H1 (cell line): ENCODE data around the gene NBPF15. TPM values are rescaled to one million over a fixed set of nuclear protein-coding genes. Genes with fewer than 3 reads are reported as not detected.
"Not testable (repeated sequence)": the region's sequence is repeated elsewhere in the genome, so short reads cannot be mapped to it uniquely, and the experiment has no call there.

Experiments
- CTCF ChIA-PET: fragments of 300-600 bp; sonication (Branson Sonifier 250); formaldehyde crosslinking; loops from one replicate; lab custom pipeline; 2021; ENCODE audit not compliant: partially characterized antibody; lab: Charles Lee
- POLR2A ChIA-PET: fragments of 300-600 bp; sonication (Branson Sonifier 250); formaldehyde crosslinking; loops from one replicate; lab custom pipeline; 2021; ENCODE audit warnings: inconsistent platforms; ENCODE audit not compliant: partially characterized antibody; lab: Charles Lee
- DNase-seq, 2 experiments: peaks; one replicate each; pipeline versions ENCODE4 v3.0.0 to v3.0.0-alpha.2; 2010 to 2022; ENCODE audit warnings: low spot score in 2 of 2, low read depth in 1 of 2, mixed read lengths in 1 of 2
- FAIRE-seq: peaks from 2 replicates; lab custom pipeline; 2011; peaks lifted over from hg19 to GRCh38; lab: Jason Lieb, UNC
- H2AFZ ChIP-seq: 2 replicates; pipeline ENCODE4 v1.8.1; 2012; ENCODE audit warnings: low read length, inconsistent platforms
- H2AK5ac ChIP-seq: 2 replicates; pipeline ENCODE4 v1.6.1; 2013; ENCODE audit warnings: low read depth, low read length
- H2BK120ac ChIP-seq: replicated peaks from 2 replicates; pipeline ENCODE3; 2013; ENCODE audit warnings: low read depth, low read length, inconsistent platforms
- H2BK12ac ChIP-seq: 2 replicates; pipeline ENCODE4 v1.6.1; 2013; ENCODE audit warnings: low read depth, low read length
- H2BK15ac ChIP-seq: 2 replicates; pipeline ENCODE4 v1.6.1; 2013; ENCODE audit warnings: low read length
- H2BK20ac ChIP-seq: 2 replicates; pipeline ENCODE4 v1.6.1; 2013; ENCODE audit warnings: low read length
- H2BK5ac ChIP-seq: 2 replicates; pipeline ENCODE4 v1.6.1; 2013; ENCODE audit warnings: low read depth, low read length
- H3K14ac ChIP-seq: 2 replicates; pipeline ENCODE4 v1.6.1; 2013; ENCODE audit warnings: inconsistent platforms; ENCODE audit not compliant: insufficient read length
- H3K18ac ChIP-seq: 2 replicates; pipeline ENCODE4 v1.6.1; 2013; ENCODE audit warnings: low read length; ENCODE audit errors: extremely low read depth
- H3K23ac ChIP-seq: 2 replicates; pipeline ENCODE4 v1.6.1; 2013; ENCODE audit warnings: inconsistent platforms; ENCODE audit not compliant: insufficient read length
- H3K23me2 ChIP-seq: 2 replicates; pipeline ENCODE4 v1.6.1; 2013; ENCODE audit warnings: low read depth, low read length
- H3K27ac ChIP-seq: 2 replicates; pipeline ENCODE4 v1.6.1; 2011; ENCODE audit warnings: low read depth, low read length, inconsistent platforms
- H3K27me3 ChIP-seq, 4 experiments: replicated peaks in 1 of 4; 1 replicate in 1 of 4; 2 replicates in 3 of 4; pipeline versions ENCODE4 v1.6.1 to v1.8.1; 2011 to 2013; ENCODE audit warnings: low read length in 3 of 4, mild to moderate bottlenecking in 3 of 4, inconsistent platforms in 2 of 4, mixed read lengths in 2 of 4, moderate library complexity in 1 of 4; ENCODE audit not compliant: control insufficient read depth in 3 of 4, insufficient read depth in 3 of 4; ENCODE audit errors: extremely low read depth in 1 of 4
- H3K36me3 ChIP-seq, 4 experiments: 2 replicates each; pipeline versions ENCODE4 v1.6.1 to v1.8.1; 2011 to 2013; ENCODE audit warnings: mild to moderate bottlenecking in 4 of 4, low read length in 3 of 4, moderate library complexity in 2 of 4, control low read depth in 1 of 4, inconsistent platforms in 1 of 4; ENCODE audit not compliant: insufficient read depth in 4 of 4, control insufficient read depth in 2 of 4
- H3K4ac ChIP-seq: replicated peaks from 2 replicates; pipeline ENCODE3; 2013; ENCODE audit warnings: low read length, low read depth, mixed read lengths, inconsistent platforms; ENCODE audit not compliant: insufficient read length
- H3K4me1 ChIP-seq, 4 experiments: replicated peaks in 1 of 4; 1 replicate in 1 of 4; 2 replicates in 3 of 4; pipeline versions ENCODE4 v1.6.1 to v1.8.1; 2011 to 2013; ENCODE audit warnings: low read length in 3 of 4, inconsistent platforms in 2 of 4, mixed read lengths in 1 of 4; ENCODE audit not compliant: insufficient read depth in 4 of 4, control insufficient read depth in 3 of 4
- H3K4me2 ChIP-seq, 2 experiments: 2 replicates each; pipeline versions ENCODE4 v1.6.1 to v1.8.1; 2011 to 2013; ENCODE audit warnings: low read depth in 2 of 2, low read length in 2 of 2, control low read depth in 1 of 2, inconsistent platforms in 1 of 2, mild to moderate bottlenecking in 1 of 2; ENCODE audit not compliant: insufficient read depth in 1 of 2
- H3K4me3 ChIP-seq, 4 experiments: fragments of 200-600, 300-600 bp in 1 of 4; sonication (generic), shearing (Covaris generic), sonication (Bioruptor Twin) in 1 of 4; 2 replicates each; pipeline versions ENCODE4 v1.5.1 to v1.8.1; 2011 to 2016; ENCODE audit warnings: low read length in 4 of 4, low read depth in 3 of 4, control low read depth in 2 of 4, inconsistent platforms in 2 of 4, mild to moderate bottlenecking in 2 of 4, mixed read lengths in 1 of 4, moderate library complexity in 1 of 4; ENCODE audit not compliant: insufficient read depth in 2 of 4; ENCODE audit errors: extremely low read depth in 1 of 4
- H3K56ac ChIP-seq: replicated peaks from 2 replicates; pipeline ENCODE3; 2013; ENCODE audit warnings: low read depth, mild to moderate bottlenecking, mixed read lengths, low read length, inconsistent platforms; ENCODE audit not compliant: insufficient read length
- H3K79me1 ChIP-seq: 2 replicates; pipeline ENCODE4 v1.6.1; 2013; ENCODE audit warnings: low read depth, low read length, control low read depth
- H3K79me2 ChIP-seq, 2 experiments: 2 replicates each; pipeline versions ENCODE4 v1.6.1 to v1.8.1; 2012 to 2013; ENCODE audit warnings: low read length in 2 of 2, mild to moderate bottlenecking in 2 of 2, inconsistent platforms in 1 of 2; ENCODE audit not compliant: insufficient read depth in 2 of 2, control insufficient read depth in 1 of 2
- H3K9ac ChIP-seq, 4 experiments: replicated peaks in 1 of 4; 1 replicate in 1 of 4; 2 replicates in 3 of 4; pipeline versions ENCODE4 v1.6.1 to v1.8.1; 2011 to 2013; ENCODE audit warnings: low read depth in 3 of 4, low read length in 3 of 4, control low read depth in 2 of 4, mild to moderate bottlenecking in 2 of 4, moderate library complexity in 2 of 4, inconsistent platforms in 1 of 4; ENCODE audit errors: extremely low read depth in 1 of 4
- H3K9me3 ChIP-seq, 2 experiments: 2 replicates each; pipeline versions ENCODE4 v1.6.1 to v1.8.1; 2012 to 2013; ENCODE audit warnings: mild to moderate bottlenecking in 2 of 2, moderate library complexity in 2 of 2, control low read depth in 1 of 2, inconsistent platforms in 1 of 2, low read depth in 1 of 2, low read length in 1 of 2, mixed read lengths in 1 of 2; ENCODE audit not compliant: insufficient read depth in 2 of 2
- H4K20me1 ChIP-seq, 2 experiments: replicated peaks in 1 of 2; 2 replicates each; pipeline versions ENCODE3 to v1.8.1; 2011 to 2013; ENCODE audit warnings: inconsistent platforms in 2 of 2, low read length in 2 of 2, mild to moderate bottlenecking in 1 of 2; ENCODE audit not compliant: insufficient read depth in 2 of 2, control insufficient read depth in 1 of 2
- H4K5ac ChIP-seq: 2 replicates; pipeline ENCODE4 v1.6.1; 2013; ENCODE audit warnings: low read length, low read depth, mixed read lengths, inconsistent platforms; ENCODE audit not compliant: insufficient read length
- H4K8ac ChIP-seq: 2 replicates; pipeline ENCODE4 v1.8.0; 2013; ENCODE audit warnings: mild to moderate bottlenecking, moderate library complexity, low read length, inconsistent platforms; ENCODE audit not compliant: insufficient read depth; ENCODE audit errors: extremely low read depth
- H4K91ac ChIP-seq: replicated peaks from 2 replicates; pipeline ENCODE3; 2013; ENCODE audit warnings: low read length, mixed read lengths, inconsistent platforms; ENCODE audit not compliant: insufficient read length
- WGBS, 2 experiments: shearing (Covaris generic) in 1 of 2; methylation state at CpG; one replicate each; pipeline versions ENCODE4 v1.1.6 to v1.1.7; 2013 to 2015; ENCODE audit warnings: low lambda C conversion rate in 2 of 2, mixed read lengths in 2 of 2, inconsistent platforms in 1 of 2, low coverage in 1 of 2, missing lambda C conversion rate in 1 of 2; ENCODE audit not compliant: insufficient replicate concordance in 2 of 2, insufficient coverage in 1 of 2, insufficient read length in 1 of 2; ENCODE audit errors: extremely low coverage in 1 of 2, missing lambda C conversion rate in 1 of 2; 5-methylcytosine and 5-hydroxymethylcytosine counted together
- polyA plus RNA-seq, 7 experiments: library from polyadenylated mRNA; depleted of rRNA in 3 of 7; stranded (reverse) in 5 of 7; unstranded in 2 of 7; fragments of >200 nt in 5 of 7; fragments of 200-250 nt in 2 of 7; gene quantifications; 1 replicate in 5 of 7; 2 replicates in 1 of 7; 4 replicates in 1 of 7; pipeline versions ENCODE4 v1.2.1 to v1.2.3, GENCODE V29; 2011 to 2013; ENCODE audit warnings: missing spikeins in 2 of 7, mixed read lengths in 2 of 7
- total RNA-seq: library from RNA; stranded (reverse); fragmentation: NEBNext Ultra II Directional; extraction: Animal tissue kit (Norgen Biotek cat#: 25700); gene quantifications from 2 replicates; pipeline ENCODE4 v1.2.1, GENCODE V29; 2021

Gene NBPF15
- total and polyA plus RNA-seq, 2 of the 8 experiments (the other 6 are each of a cell fraction or from before 2014, with no cell fraction given) = 7.9 to 9.4 TPM

DNA sequence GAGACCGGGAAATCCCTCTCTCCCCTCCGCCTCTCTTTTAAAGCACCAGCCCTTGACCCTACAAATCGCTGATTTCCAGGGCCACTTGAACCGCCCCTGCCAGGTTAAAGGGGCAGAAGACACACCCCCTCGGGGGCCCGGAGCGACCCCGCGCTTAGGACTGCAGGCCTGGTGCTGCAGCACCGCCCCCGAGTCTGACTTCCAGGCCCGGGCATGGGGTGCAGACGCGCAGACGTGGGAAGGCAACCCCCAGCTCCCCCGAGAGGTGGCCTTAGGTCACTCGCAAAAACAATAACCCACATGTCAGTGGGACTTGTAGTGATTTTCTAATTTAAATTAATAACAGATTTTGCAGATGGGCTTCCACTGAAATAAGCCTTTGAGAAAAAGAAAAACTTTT, 309 bp upstream of the NBPF15 start:
- FAIRE-seq, H2AFZ ChIP-seq, H3K79me1 ChIP-seq, H2BK120ac ChIP-seq, H3K9ac ChIP-seq, H4K20me1 ChIP-seq, DNase-seq, H4K5ac ChIP-seq, H3K14ac ChIP-seq, H3K79me2 ChIP-seq, POLR2A ChIA-PET, H2AK5ac ChIP-seq, H4K91ac ChIP-seq, H3K36me3 ChIP-seq, H2BK15ac ChIP-seq, H3K4me3 ChIP-seq, H2BK20ac ChIP-seq, H2BK12ac ChIP-seq, H3K23ac ChIP-seq, H3K9me3 ChIP-seq, H4K8ac ChIP-seq, H3K18ac ChIP-seq, H3K4me1 ChIP-seq, H3K27ac ChIP-seq, H3K27me3 ChIP-seq, H3K56ac ChIP-seq, H3K4ac ChIP-seq, CTCF ChIA-PET, H2BK5ac ChIP-seq, H3K23me2 ChIP-seq: not testable (repeated sequence)
- WGBS, 2 experiments = no CpG with 5 or more reads among the region's 17 CpGs
- peak overlapping the region in 1 of 2 experiments; percentile 53; a peak in 1 of 4 replicates for H3K4me2 ChIP-seq

DNA sequence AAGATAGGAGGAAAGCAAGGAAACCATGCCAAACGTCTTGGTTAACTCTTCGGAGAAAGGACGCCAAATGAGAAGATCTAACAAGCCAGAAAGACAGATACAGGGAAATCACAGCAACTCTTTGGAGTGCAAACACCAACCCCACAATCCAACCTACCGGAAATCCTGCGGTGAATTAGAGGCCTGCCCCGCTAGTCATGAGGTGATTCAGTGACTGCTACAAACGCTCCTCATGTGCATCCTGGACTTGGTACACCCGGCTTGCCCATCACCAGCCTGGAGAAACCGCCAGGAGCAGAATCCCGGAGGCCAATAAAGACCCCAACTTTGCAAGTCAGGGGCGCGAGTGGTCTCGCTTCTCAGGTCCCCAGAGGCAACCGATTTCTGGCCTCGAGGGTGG, 783 bp downstream of the NBPF15 start:
- CTCF ChIA-PET, H4K5ac ChIP-seq, FAIRE-seq, H3K4me1 ChIP-seq, H3K23ac ChIP-seq, H3K27ac ChIP-seq, H2AK5ac ChIP-seq, H3K14ac ChIP-seq, H3K56ac ChIP-seq, H2AFZ ChIP-seq, H2BK20ac ChIP-seq, H2BK15ac ChIP-seq, H3K9me3 ChIP-seq, H2BK12ac ChIP-seq, H3K79me1 ChIP-seq, H3K36me3 ChIP-seq, H3K18ac ChIP-seq, H3K27me3 ChIP-seq, H3K9ac ChIP-seq, H4K91ac ChIP-seq, H2BK120ac ChIP-seq, H3K23me2 ChIP-seq, H4K8ac ChIP-seq, DNase-seq, H4K20me1 ChIP-seq, POLR2A ChIA-PET, H3K79me2 ChIP-seq, H3K4ac ChIP-seq, H2BK5ac ChIP-seq: not testable (repeated sequence)
- H3K4me3 ChIP-seq = peak overlapping the region; percentile 36 to 65 (median 48); a peak in 5 of 8 replicates
- H3K4me2 ChIP-seq = peak overlapping the region; percentile 53 to 57; a peak in 2 of 4 replicates
- 6% methylated on average over 4 of the region's 15 CpGs; no CpG with 5 or more reads in 1 of the 2 experiments for WGBS, 2 experiments
